Measurements from ENCODE around the gene ZNF248.

ZNF248 gene

GRCh38 chr10:37821237-37821636 lies 36.2 kb downstream of the ZNF248 start:
- no peak for DNase-seq (ENCODE audit: low spot score)

- DNase-seq (ENCODE audit: low spot score): no peak
Measured at GRCh38 chr10:37819797-37820196, 37.6 kb downstream of the ZNF248 start.

- no peak for DNase-seq (ENCODE audit: low spot score)
Measured at GRCh38 chr10:37816290-37816689, 41.1 kb downstream of the ZNF248 start.

- no peak for DNase-seq (ENCODE audit: low spot score)
Measured at GRCh38 chr10:37813763-37814162, 43.6 kb downstream of the ZNF248 start.

- no peak for DNase-seq (ENCODE audit: low spot score)
Measured at GRCh38 chr10:37812290-37812689, 45.1 kb downstream of the ZNF248 start.

- DNase-seq (ENCODE audit: low spot score): no peak
Measured at GRCh38 chr10:37803269-37803668, 54.1 kb downstream of the ZNF248 start.

- no peak for DNase-seq (ENCODE audit: low spot score)
Measured at GRCh38 chr10:37801557-37801956, 55.9 kb downstream of the ZNF248 start.

GRCh38 chr10:37794305-37794976 lies 63.0 kb downstream of the ZNF248 start:
- DNase-seq (ENCODE audit: low spot score): no peak

- DNase-seq (ENCODE audit: low spot score): no peak
Measured at GRCh38 chr10:37789590-37789989, 67.8 kb downstream of the ZNF248 start.

- no peak for DNase-seq (ENCODE audit: low spot score)
Measured at GRCh38 chr10:37784678-37785077, 72.7 kb downstream of the ZNF248 start.

GRCh38 chr10:37780536-37780935 lies 76.9 kb downstream of the ZNF248 start:
- DNase-seq (ENCODE audit: low spot score): no peak

- no peak for DNase-seq (ENCODE audit: low spot score)
Measured at GRCh38 chr10:37777056-37777455, 80.4 kb downstream of the ZNF248 start.

- DNase-seq (ENCODE audit: low spot score): no peak
Measured at GRCh38 chr10:37775612-37776011, 81.8 kb downstream of the ZNF248 start.

GRCh38 chr10:37774351-37774750 lies 83.1 kb downstream of the ZNF248 start:
- DNase-seq (ENCODE audit: low spot score): no peak

GRCh38 chr10:37765216-37765615 lies 92.2 kb downstream of the ZNF248 start:
- no peak for DNase-seq (ENCODE audit: low spot score)

- DNase-seq (ENCODE audit: low spot score): no peak
Measured at GRCh38 chr10:37763132-37763531, 94.3 kb downstream of the ZNF248 start.

GRCh38 chr10:37762287-37762686 lies 95.1 kb downstream of the ZNF248 start:
- no peak for DNase-seq (ENCODE audit: low spot score)

GRCh38 chr10:37760817-37761216 lies 96.6 kb downstream of the ZNF248 start:
- no peak for DNase-seq (ENCODE audit: low spot score)

- no peak for DNase-seq (ENCODE audit: low spot score)
Measured at GRCh38 chr10:37758074-37758473, 99.3 kb downstream of the ZNF248 start.

- DNase-seq (ENCODE audit: low spot score): peak; percentile 12
Measured at GRCh38 chr10:37754538-37755323, 102.7 kb downstream of the ZNF248 start.

GRCh38 chr10:37752334-37752875 lies 105.0 kb downstream of the ZNF248 start:
- no peak for DNase-seq (ENCODE audit: low spot score)

GRCh38 chr10:37748170-37748569 lies 109.2 kb downstream of the ZNF248 start:
- DNase-seq (ENCODE audit: low spot score): no peak

GRCh38 chr10:37747081-37747480 lies 110.3 kb downstream of the ZNF248 start:
- no peak for DNase-seq (ENCODE audit: low spot score)

Measured in HuH-7.5 (cell line).